Activated naive CD4-positive, alpha-beta T cell treated with anti-CD3 and anti-CD28 coated beads for 36 hours (primary cell): ENCODE measurements around the gene CES2. TPM values are rescaled to one million over a fixed set of nuclear protein-coding genes. Genes with fewer than 3 reads are reported as not detected.
"Not testable (repeated sequence)": the region's sequence is repeated elsewhere in the genome, so short reads cannot be mapped to it uniquely, and the experiment has no call there.

Experiments used
- CTCF ChIA-PET: fragments of 350-600 bp; sonication (Branson Sonifier 250); formaldehyde crosslinking; loops from one replicate; lab custom pipeline; 2021; ENCODE audit warnings: antibody characterized with exemption; lab: Charles Lee
- DNase-seq: peaks from one replicate; pipeline ENCODE4 v3.0.0-alpha.2; 2020
- H3K27ac Mint-ChIP-seq: one replicate; pipeline ENCODE4 v1.8.0; 2021; ENCODE audit warnings: mild to moderate bottlenecking, mixed read lengths
- H3K27me3 Mint-ChIP-seq: one replicate; pipeline ENCODE4 v1.8.0; 2021; ENCODE audit warnings: low read depth, mixed read lengths
- H3K36me3 Mint-ChIP-seq: one replicate; pipeline ENCODE4 v1.8.0; 2021; ENCODE audit warnings: low read depth, mixed read lengths
- H3K4me1 Mint-ChIP-seq: one replicate; pipeline ENCODE4 v1.8.0; 2021; ENCODE audit warnings: low read depth, mixed read lengths
- H3K4me3 Mint-ChIP-seq: one replicate; pipeline ENCODE4 v1.8.0; 2021; ENCODE audit warnings: mild to moderate bottlenecking, moderate library complexity, mixed read lengths
- H3K9me3 Mint-ChIP-seq: one replicate; pipeline ENCODE4 v1.8.0; 2021; ENCODE audit warnings: mixed read lengths
- intact Hi-C: fragments of 100-400 bp; cut with micrococcal nuclease; formaldehyde crosslinking; loops from one replicate; pipeline ENCODE4 v1.15.1; 2023
- total RNA-seq, 2 experiments: library from RNA; stranded (reverse); gene quantifications; one replicate each; pipeline ENCODE4 v1.2.3, GENCODE V29; 2021

Gene CES2
- total RNA-seq, 2 experiments from 2014 or later, result 20.0 to 22.0 TPM

- Mint-ChIP-seq H3K4me1 (peaks cover 12% of the 10 kb centered on the region), H3K9me3 (no peaks in the 10 kb centered on the region), H3K36me3 (no peaks in the 10 kb centered on the region), H3K4me3 (no peak overlapping the region), H3K27ac (no peak overlapping the region), H3K27me3 (no peaks in the 10 kb centered on the region)
- CTCF ChIA-PET, result interaction anchor here (1.1 to 2.5 kb wide), 2 partner anchors 9 to 10 kb away, joined by 3 to 10 read pairs; no protein-coding TSS in a partner anchor
- intact Hi-C loops, result no loop called here
- no peak for DNase-seq
Measured at GRCh38 chr16:66964049-66964448, 28.7 kb downstream of the CES2 start.

- Mint-ChIP-seq H3K27me3 (no peaks in the 10 kb centered on the region), H3K9me3 (no peaks in the 10 kb centered on the region), H3K4me3 (no peak overlapping the region), H3K36me3 (no peaks in the 10 kb centered on the region), H3K27ac (no peak overlapping the region), H3K4me1 (no peaks in the 10 kb centered on the region)
- no peak for DNase-seq
- CTCF ChIA-PET, result no interaction called here
- intact Hi-C loops, result no loop called here
Measured at GRCh38 chr16:66968847-66969246, 33.5 kb downstream of the CES2 start.

GRCh38 chr16:66970775-66971720 lies 35.7 kb downstream of the CES2 start:
- Mint-ChIP-seq H3K27ac (no peak overlapping the region), H3K9me3 (no peaks in the 10 kb centered on the region), H3K27me3 (no peaks in the 10 kb centered on the region), H3K4me1 (peaks cover 12% of the 10 kb centered on the region), H3K36me3 (no peaks in the 10 kb centered on the region), H3K4me3 (no peak overlapping the region)
- DNase-seq, result no peak
- intact Hi-C loops, result loop anchor here (10.0 kb wide), 1 partner anchor 474 kb away; no protein-coding TSS in a partner anchor
- CTCF ChIA-PET, result interaction anchor here (0.6 to 0.9 kb wide), 2 partner anchors 15 to 184 kb away, joined by 3 to 5 read pairs; no protein-coding TSS in a partner anchor

- CTCF ChIA-PET, result interaction anchor here (1.0 to 1.1 kb wide), 2 partner anchors 9 to 11 kb away, joined by 3 to 4 read pairs; no protein-coding TSS in a partner anchor
- Mint-ChIP-seq H3K9me3 (no peaks in the 10 kb centered on the region), H3K4me1 (peaks cover 15% of the 10 kb centered on the region), H3K36me3 (no peaks in the 10 kb centered on the region), H3K27ac (no peak overlapping the region), H3K27me3 (no peaks in the 10 kb centered on the region), H3K4me3 (no peak overlapping the region)
- intact Hi-C loops, result loop anchor here (10.0 kb wide), 1 partner anchor 472 kb away; no protein-coding TSS in a partner anchor
- no peak for DNase-seq
Measured at GRCh38 chr16:66972983-66973382, 37.7 kb downstream of the CES2 start.

- intact Hi-C loops, result loop anchor here (10.0 kb wide), 1 partner anchor 471 kb away; no protein-coding TSS in a partner anchor
- no peaks in the 10 kb centered on the region for H3K9me3 Mint-ChIP-seq
- H3K27ac Mint-ChIP-seq, result no peak overlapping the region
- no peaks in the 10 kb centered on the region for H3K36me3 Mint-ChIP-seq
- H3K27me3 Mint-ChIP-seq, result no peaks in the 10 kb centered on the region
- no peak for DNase-seq
- CTCF ChIA-PET, result interaction anchor here (1.0 to 3.6 kb wide), 6 partner anchors 9 to 181 kb away, joined by 3 to 24 read pairs (median 4); partner anchors contain the start of gene CES3
- no peak overlapping the region for H3K4me3 Mint-ChIP-seq
- peaks cover 15% of the 10 kb centered on the region for H3K4me1 Mint-ChIP-seq
Measured at GRCh38 chr16:66973716-66974115, 38.4 kb downstream of the CES2 start.

- DNase-seq, H3K9me3 Mint-ChIP-seq, H3K27ac Mint-ChIP-seq, H3K36me3 Mint-ChIP-seq, H3K27me3 Mint-ChIP-seq: not testable (repeated sequence)
- CTCF ChIA-PET, result interaction anchor here (1.0 to 3.6 kb wide), 6 partner anchors 13 to 211 kb away, joined by 3 to 24 read pairs (median 4); partner anchors contain the start of gene CES3
- intact Hi-C loops, result loop anchor here (10.0 kb wide), 1 partner anchor 470 kb away; no protein-coding TSS in a partner anchor
- Mint-ChIP-seq H3K4me3 (peak overlapping the region; percentile 46), H3K4me1 (peaks cover 15% of the 10 kb centered on the region)
Measured at GRCh38 chr16:66974156-66974931, 39.0 kb downstream of the CES2 start.

- peaks cover 15% of the 10 kb centered on the region for H3K4me1 Mint-ChIP-seq
- intact Hi-C loops, result loop anchor here (10.0 kb wide), 1 partner anchor 470 kb away; no protein-coding TSS in a partner anchor
Measured at GRCh38 chr16:66974932-66975246, 39.6 kb downstream of the CES2 start.

GRCh38 chr16:66975302-66975893 lies 40.1 kb downstream of the CES2 start:
- H3K36me3 Mint-ChIP-seq, result no peaks in the 10 kb centered on the region
- H3K4me3 Mint-ChIP-seq, result peak overlapping the region; percentile 46

More at GRCh38 chr16:66974932-66975246, 39.6 kb downstream of the CES2 start:
- DNase-seq, result peak; percentile 65
- H3K27ac Mint-ChIP-seq, H3K9me3 Mint-ChIP-seq, H3K36me3 Mint-ChIP-seq, H3K27me3 Mint-ChIP-seq: not testable (repeated sequence)
- CTCF ChIA-PET, result interaction anchor here (0.7 to 3.6 kb wide), 7 partner anchors 14 to 210 kb away, joined by 3 to 24 read pairs (median 4); partner anchors contain the start of gene CES3
- peak overlapping the region; percentile 46 for H3K4me3 Mint-ChIP-seq

GRCh38 chr16:66976746-66977145 lies 41.4 kb downstream of the CES2 start:
- no peaks in the 10 kb centered on the region for H3K36me3 Mint-ChIP-seq
- peaks cover 20% of the 10 kb centered on the region for H3K4me1 Mint-ChIP-seq
- CTCF ChIA-PET, result interaction anchor here (0.6 to 3.9 kb wide), 12 partner anchors 16 to 216 kb away, joined by 3 to 24 read pairs (median 5); partner anchors contain the start of genes CES3, FBXL8 and TRADD
- H3K27ac Mint-ChIP-seq, result no peak overlapping the region
- H3K27me3 Mint-ChIP-seq, result no peaks in the 10 kb centered on the region
- intact Hi-C loops, result loop anchor here (1.0 to 10.0 kb wide), 7 partner anchors 22 to 468 kb away; no protein-coding TSS in a partner anchor
- no peak for DNase-seq
- no peak overlapping the region for H3K4me3 Mint-ChIP-seq
- no peaks in the 10 kb centered on the region for H3K9me3 Mint-ChIP-seq

More at GRCh38 chr16:66975302-66975893, 40.1 kb downstream of the CES2 start:
- H3K4me1 Mint-ChIP-seq, result peaks cover 15% of the 10 kb centered on the region
- H3K9me3 Mint-ChIP-seq, result no peaks in the 10 kb centered on the region
- CTCF ChIA-PET, result interaction anchor here (0.5 to 3.6 kb wide), 10 partner anchors 8 to 210 kb away, joined by 3 to 24 read pairs (median 4); partner anchors contain the start of gene CES3
- no peak for DNase-seq
- H3K27ac Mint-ChIP-seq, result no peak overlapping the region
- intact Hi-C loops, result loop anchor here (10.0 kb wide), 1 partner anchor 469 kb away; no protein-coding TSS in a partner anchor
- H3K27me3 Mint-ChIP-seq, result no peaks in the 10 kb centered on the region

GRCh38 chr16:66977341-66978113 lies 42.2 kb downstream of the CES2 start:
- CTCF ChIA-PET, result interaction anchor here (0.6 to 3.9 kb wide), 18 partner anchors 11 to 215 kb away, joined by 3 to 22 read pairs (median 4); partner anchors contain the start of genes CES4A, FBXL8 and TRADD

More at GRCh38 chr16:66977341-66978113, 42.2 kb downstream of the CES2 start:
- peak; percentile 94 for DNase-seq
- H3K27me3 Mint-ChIP-seq, result no peaks in the 10 kb centered on the region
- H3K4me1 Mint-ChIP-seq, result peaks cover 23% of the 10 kb centered on the region
- no peak overlapping the region for H3K4me3 Mint-ChIP-seq
- H3K36me3 Mint-ChIP-seq, result no peaks in the 10 kb centered on the region
- H3K27ac Mint-ChIP-seq, result no peak overlapping the region
- H3K9me3 Mint-ChIP-seq, result no peaks in the 10 kb centered on the region
- intact Hi-C loops, result loop anchor here (1.0 to 10.0 kb wide), 7 partner anchors 23 to 467 kb away; no protein-coding TSS in a partner anchor
